ENCODE results near the gene PLA2G10. TPM values are rescaled to one million over a fixed set of nuclear protein-coding genes. Genes with fewer than 3 reads are reported as not detected.
"Not testable (repeated sequence)": the region's sequence is repeated elsewhere in the genome, so short reads cannot be mapped to it uniquely, and the experiment has no call there.

Gene PLA2G10, protein sequence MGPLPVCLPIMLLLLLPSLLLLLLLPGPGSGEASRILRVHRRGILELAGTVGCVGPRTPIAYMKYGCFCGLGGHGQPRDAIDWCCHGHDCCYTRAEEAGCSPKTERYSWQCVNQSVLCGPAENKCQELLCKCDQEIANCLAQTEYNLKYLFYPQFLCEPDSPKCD
- 1 to 10 TPM in 1 of 2 donors, not detected in 1; 1.5 TPM for total RNA-seq

DNA sequence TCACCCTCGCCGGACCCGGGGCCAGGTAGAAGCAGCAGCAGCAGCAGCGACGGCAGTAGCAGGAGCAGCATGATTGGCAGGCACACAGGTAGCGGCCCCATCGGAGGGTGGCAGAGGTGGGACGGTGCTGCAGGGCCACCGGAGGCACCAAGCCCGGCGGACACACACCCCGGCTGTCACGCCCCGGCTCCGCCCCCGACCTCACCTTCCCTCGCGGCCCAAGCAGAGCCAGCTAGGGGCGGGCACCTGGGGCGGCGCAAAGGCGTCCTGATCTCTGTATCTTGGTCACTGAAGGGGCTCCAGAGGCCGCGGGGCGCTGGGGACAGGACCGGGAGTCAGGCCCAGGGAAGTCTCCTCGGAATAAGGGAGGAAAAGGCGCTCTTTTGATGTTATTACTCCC lies at the start of gene PLA2G10:
Gene PLA2G10, minus strand, starts transcription at position 180 of the 400 bp plus-strand sequence. Its CDS starts 79 bp downstream, at position 101.
- H3K36me3 ChIP-seq; H3K4me3 ChIP-seq; H3K27ac ChIP-seq; H3K4me1 ChIP-seq (replicated peaks); intact Hi-C loops (cut with DNase I); DNase-seq (ENCODE audit: low spot score); H3K27me3 ChIP-seq (replicated peaks; ENCODE audit: insufficient read depth); H3K9me3 ChIP-seq: not testable (repeated sequence)
- no CpG with 5 or more reads among the region's 28 CpGs for WGBS

DNA sequence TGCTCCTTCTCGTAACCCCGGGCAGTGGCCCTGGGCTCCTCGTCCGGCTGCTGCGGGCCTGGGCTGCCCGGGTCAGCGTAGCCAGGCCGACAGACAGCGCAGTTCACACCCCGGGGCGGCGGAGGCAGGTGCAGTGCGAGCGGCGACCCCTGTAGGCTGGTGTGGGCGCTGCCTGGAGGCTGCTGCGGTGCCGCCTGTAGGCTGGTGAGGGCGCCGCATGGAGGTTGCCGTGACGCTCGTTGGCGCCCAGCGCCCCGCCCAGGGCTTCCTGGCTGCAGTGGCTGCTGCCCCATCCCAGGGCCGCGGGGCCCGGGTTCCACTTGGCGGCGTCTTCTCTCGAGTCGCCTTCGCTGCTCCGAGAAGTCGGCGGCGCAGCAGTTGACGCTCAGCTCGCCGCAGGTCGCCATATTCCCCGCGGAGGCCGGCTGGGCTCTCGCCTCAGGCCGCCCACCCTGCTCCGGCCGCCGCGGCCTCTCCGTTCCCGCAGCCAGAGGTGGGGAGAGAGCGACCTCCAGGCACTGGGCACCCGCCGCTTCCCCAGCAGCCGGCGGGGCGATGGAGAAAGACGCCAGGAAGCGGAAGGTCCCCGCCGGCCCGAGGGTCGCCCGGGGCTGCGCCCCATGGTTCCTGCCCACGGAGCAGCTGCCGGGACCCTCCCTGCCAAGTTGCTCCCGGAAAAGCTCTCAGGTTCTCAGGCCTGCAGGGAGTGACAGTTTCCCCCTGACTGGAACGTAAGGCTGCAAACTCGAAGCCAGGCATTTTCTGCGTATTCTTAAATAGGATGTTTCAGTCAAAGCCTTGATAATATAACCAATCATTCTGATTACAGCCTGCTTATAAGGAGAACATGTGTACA lies 48.4 kb upstream of the PLA2G10 start, which contains the start of gene NPIPA2:
Gene NPIPA2, plus strand, starts transcription at position 261 of the 856 bp plus-strand sequence. CDS start 5,533 bp downstream, outside the sequence.
- WGBS = no CpG with 5 or more reads among the region's 73 CpGs
- H3K27me3 ChIP-seq (replicated peaks; ENCODE audit: insufficient read depth); H3K4me1 ChIP-seq (replicated peaks); DNase-seq (ENCODE audit: low spot score); H3K9me3 ChIP-seq; H3K4me3 ChIP-seq; H3K36me3 ChIP-seq; intact Hi-C loops (cut with DNase I); H3K27ac ChIP-seq: not testable (repeated sequence)

DNA sequence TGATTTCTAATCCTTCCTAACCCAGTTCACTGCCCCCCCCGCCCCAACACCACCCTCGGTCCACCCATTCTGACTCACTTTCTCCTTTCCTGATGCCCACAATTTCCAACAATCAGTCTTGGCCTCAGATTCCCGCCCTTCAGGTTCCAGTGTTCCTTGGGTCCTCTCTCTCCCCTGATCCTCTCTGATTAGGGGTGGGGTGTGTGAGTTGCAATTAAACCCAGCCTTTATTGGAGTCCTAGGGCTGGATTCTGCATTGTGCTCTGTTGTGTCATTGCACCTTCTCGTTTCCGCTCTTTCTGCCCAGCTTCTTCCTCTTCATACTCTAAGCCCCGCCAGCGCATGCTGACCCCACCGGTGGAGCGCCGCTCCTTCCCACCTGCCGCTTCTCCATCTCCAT lies 47.7 kb upstream of the PLA2G10 start:
- no CpG with 5 or more reads among the region's 11 CpGs for WGBS
- H3K9me3 ChIP-seq; H3K4me3 ChIP-seq; H3K36me3 ChIP-seq; H3K27ac ChIP-seq; intact Hi-C loops (cut with DNase I); H3K27me3 ChIP-seq (replicated peaks; ENCODE audit: insufficient read depth); H3K4me1 ChIP-seq (replicated peaks); DNase-seq (ENCODE audit: low spot score): not testable (repeated sequence)

DNA sequence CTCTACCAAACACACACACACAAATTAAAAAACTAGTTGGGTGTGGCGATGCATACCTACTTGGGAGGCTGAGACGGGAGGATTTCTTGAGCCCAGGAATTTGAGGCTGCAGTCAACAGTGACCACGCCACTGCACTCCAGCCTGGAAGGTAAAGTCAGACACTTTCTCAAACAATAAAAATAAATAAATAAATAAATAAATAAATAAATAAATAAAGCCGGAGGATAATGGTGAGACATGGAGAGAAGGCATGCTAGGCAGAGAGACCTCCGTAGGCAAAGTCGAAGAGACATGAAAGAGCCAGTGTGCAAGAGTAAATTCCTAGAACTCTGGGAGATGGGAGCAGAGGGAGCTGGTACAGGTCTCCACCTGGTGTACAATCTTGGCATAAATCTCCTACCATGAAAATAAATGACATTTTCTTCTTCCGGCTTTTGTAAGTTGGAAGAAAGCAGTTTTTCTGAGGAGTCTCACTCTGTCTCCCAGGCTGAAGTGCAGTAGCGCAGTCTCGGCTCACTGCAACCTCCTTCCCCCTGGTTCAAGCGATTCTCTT lies 46.8 kb upstream of the PLA2G10 start:
- H3K4me1 ChIP-seq (replicated peaks); H3K27me3 ChIP-seq (replicated peaks; ENCODE audit: insufficient read depth); H3K36me3 ChIP-seq; H3K4me3 ChIP-seq; DNase-seq (ENCODE audit: low spot score); H3K27ac ChIP-seq; H3K9me3 ChIP-seq; intact Hi-C loops (cut with DNase I): not testable (repeated sequence)
- WGBS = no CpG with 5 or more reads among the region's 10 CpGs

DNA sequence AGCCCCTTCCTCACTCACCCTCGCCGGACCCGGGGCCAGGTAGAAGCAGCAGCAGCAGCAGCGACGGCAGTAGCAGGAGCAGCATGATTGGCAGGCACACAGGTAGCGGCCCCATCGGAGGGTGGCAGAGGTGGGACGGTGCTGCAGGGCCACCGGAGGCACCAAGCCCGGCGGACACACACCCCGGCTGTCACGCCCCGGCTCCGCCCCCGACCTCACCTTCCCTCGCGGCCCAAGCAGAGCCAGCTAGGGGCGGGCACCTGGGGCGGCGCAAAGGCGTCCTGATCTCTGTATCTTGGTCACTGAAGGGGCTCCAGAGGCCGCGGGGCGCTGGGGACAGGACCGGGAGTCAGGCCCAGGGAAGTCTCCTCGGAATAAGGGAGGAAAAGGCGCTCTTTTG lies 39.1 kb upstream of the PLA2G10 start:
- H3K27ac ChIP-seq; H3K27me3 ChIP-seq (replicated peaks; ENCODE audit: insufficient read depth); H3K9me3 ChIP-seq; H3K4me3 ChIP-seq; H3K36me3 ChIP-seq; intact Hi-C loops (cut with DNase I); DNase-seq (ENCODE audit: low spot score); H3K4me1 ChIP-seq (replicated peaks): not testable (repeated sequence)
- no CpG with 5 or more reads among the region's 28 CpGs for WGBS

DNA sequence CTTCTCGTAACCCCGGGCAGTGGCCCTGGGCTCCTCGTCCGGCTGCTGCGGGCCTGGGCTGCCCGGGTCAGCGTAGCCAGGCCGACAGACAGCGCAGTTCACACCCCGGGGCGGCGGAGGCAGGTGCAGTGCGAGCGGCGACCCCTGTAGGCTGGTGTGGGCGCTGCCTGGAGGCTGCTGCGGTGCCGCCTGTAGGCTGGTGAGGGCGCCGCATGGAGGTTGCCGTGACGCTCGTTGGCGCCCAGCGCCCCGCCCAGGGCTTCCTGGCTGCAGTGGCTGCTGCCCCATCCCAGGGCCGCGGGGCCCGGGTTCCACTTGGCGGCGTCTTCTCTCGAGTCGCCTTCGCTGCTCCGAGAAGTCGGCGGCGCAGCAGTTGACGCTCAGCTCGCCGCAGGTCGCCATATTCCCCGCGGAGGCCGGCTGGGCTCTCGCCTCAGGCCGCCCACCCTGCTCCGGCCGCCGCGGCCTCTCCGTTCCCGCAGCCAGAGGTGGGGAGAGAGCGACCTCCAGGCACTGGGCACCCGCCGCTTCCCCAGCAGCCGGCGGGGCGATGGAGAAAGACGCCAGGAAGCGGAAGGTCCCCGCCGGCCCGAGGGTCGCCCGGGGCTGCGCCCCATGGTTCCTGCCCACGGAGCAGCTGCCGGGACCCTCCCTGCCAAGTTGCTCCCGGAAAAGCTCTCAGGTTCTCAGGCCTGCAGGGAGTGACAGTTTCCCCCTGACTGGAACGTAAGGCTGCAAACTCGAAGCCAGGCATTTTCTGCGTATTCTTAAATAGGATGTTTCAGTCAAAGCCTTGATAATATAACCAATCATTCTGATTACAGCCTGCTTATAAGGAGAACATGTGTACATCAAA lies 9.3 kb upstream of the PLA2G10 start, which contains the start of gene NPIPA3:
Gene NPIPA3, plus strand, starts transcription at position 256 of the 856 bp plus-strand sequence. CDS start 5,533 bp downstream, outside the sequence.
- H3K4me1 ChIP-seq (replicated peaks); H3K36me3 ChIP-seq; DNase-seq (ENCODE audit: low spot score); H3K9me3 ChIP-seq; H3K4me3 ChIP-seq; intact Hi-C loops (cut with DNase I); H3K27ac ChIP-seq; H3K27me3 ChIP-seq (replicated peaks; ENCODE audit: insufficient read depth): not testable (repeated sequence)
- WGBS = no CpG with 5 or more reads among the region's 73 CpGs

DNA sequence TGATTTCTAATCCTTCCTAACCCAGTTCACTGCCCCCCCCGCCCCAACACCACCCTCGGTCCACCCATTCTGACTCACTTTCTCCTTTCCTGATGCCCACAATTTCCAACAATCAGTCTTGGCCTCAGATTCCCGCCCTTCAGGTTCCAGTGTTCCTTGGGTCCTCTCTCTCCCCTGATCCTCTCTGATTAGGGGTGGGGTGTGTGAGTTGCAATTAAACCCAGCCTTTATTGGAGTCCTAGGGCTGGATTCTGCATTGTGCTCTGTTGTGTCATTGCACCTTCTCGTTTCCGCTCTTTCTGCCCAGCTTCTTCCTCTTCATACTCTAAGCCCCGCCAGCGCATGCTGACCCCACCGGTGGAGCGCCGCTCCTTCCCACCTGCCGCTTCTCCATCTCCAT lies 8.6 kb upstream of the PLA2G10 start:
- H3K36me3 ChIP-seq; H3K9me3 ChIP-seq; H3K4me1 ChIP-seq (replicated peaks); H3K27ac ChIP-seq; DNase-seq (ENCODE audit: low spot score); H3K27me3 ChIP-seq (replicated peaks; ENCODE audit: insufficient read depth); H3K4me3 ChIP-seq; intact Hi-C loops (cut with DNase I): not testable (repeated sequence)
- no CpG with 5 or more reads among the region's 11 CpGs for WGBS

DNA sequence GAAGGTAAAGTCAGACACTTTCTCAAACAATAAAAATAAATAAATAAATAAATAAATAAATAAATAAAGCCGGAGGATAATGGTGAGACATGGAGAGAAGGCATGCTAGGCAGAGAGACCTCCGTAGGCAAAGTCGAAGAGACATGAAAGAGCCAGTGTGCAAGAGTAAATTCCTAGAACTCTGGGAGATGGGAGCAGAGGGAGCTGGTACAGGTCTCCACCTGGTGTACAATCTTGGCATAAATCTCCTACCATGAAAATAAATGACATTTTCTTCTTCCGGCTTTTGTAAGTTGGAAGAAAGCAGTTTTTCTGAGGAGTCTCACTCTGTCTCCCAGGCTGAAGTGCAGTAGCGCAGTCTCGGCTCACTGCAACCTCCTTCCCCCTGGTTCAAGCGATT lies 7.8 kb upstream of the PLA2G10 start:
- H3K27ac ChIP-seq; H3K36me3 ChIP-seq; H3K9me3 ChIP-seq; H3K4me1 ChIP-seq (replicated peaks); DNase-seq (ENCODE audit: low spot score); H3K4me3 ChIP-seq; intact Hi-C loops (cut with DNase I); H3K27me3 ChIP-seq (replicated peaks; ENCODE audit: insufficient read depth): not testable (repeated sequence)
- WGBS = 43% methylated on average over 3 of the region's 7 CpGs

DNA sequence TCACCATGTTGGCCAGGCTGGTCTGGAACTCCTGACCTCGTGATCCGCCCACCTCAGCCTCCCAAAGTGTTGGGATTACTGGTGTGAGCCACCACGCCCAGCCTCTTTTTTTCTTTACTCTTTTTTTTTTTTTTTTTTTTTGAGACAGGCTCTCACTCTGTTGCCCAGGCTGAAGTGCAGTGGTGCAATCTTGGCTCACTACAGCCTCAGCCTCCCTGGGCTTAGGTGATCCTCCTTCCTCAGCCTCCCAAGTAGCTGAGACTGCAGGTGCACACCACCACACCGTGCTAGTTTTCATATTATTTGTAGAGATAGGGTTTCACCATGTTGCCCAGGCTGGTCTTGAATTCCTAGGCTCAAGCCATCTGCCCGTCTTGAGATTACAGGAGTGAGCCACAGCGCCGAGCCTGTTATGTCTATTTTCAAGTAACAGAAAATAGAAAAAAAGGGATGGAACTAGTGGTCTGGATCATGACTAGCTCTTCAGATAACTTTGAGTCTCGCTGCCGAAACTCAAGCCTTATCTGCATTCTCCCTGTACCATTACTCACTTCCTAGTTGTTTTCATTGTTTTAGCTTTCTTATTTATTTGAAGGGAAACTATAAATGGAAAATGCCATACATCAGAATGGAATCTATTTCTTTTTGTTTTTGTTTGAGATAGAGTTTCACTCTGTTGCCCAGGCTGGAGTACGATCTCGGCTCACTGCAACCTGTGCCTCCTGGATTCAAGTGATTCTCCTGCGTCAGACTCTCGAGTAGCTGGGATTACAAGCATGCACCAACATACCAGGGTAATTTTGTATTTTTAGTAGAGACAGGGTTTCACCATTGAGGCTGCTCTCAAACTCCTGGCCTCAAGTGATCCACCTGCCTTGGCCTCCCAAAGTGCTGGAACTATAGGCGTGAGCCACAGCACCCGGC lies 8.0 kb downstream of the PLA2G10 start:
- H3K4me3 ChIP-seq; H3K27ac ChIP-seq; DNase-seq (ENCODE audit: low spot score); H3K27me3 ChIP-seq (replicated peaks; ENCODE audit: insufficient read depth); H3K36me3 ChIP-seq; H3K4me1 ChIP-seq (replicated peaks); intact Hi-C loops (cut with DNase I); H3K9me3 ChIP-seq: not testable (repeated sequence)
- WGBS = 81% methylated on average over 15 of the region's 15 CpGs
